HepG2 (cell line): ENCODE measurements around the gene GLRA1. TPM values are rescaled to one million over a fixed set of nuclear protein-coding genes. Genes with fewer than 3 reads are reported as not detected.

ENCODE experiments used
- ATAC-seq: fragments of 200-7000 bp; cut with Tn5 transposase; 3 replicates; pipeline ENCODE4 v1.9.1; 2020; ENCODE audit warnings: mild to moderate bottlenecking, moderate library complexity
- BruUV-seq: library from RNA; stranded (reverse); fragments of 400-500 nt; replicated peaks from 2 replicates; lab custom pipeline; 2021; lab: Mats Ljungman, UMichigan
- CTCF ChIA-PET: fragments of 300-600 bp; formaldehyde crosslinking; extraction: SDS; loops from one replicate; lab custom pipeline; 2021; ENCODE audit warnings: low total read pairs, inconsistent platforms, low intra/inter-chr PET ratio; lab: Yijun Ruan, JAX
- POLR2A ChIA-PET: fragments of 350-600 bp; sonication (Branson Sonifier 250); formaldehyde crosslinking; loops from one replicate; lab custom pipeline; 2020; ENCODE audit warnings: antibody characterized with exemption, inconsistent platforms; lab: Yijun Ruan, JAX
- DNase-seq: peaks from one replicate; pipeline ENCODE4 v3.0.0-alpha.2; 2015; ENCODE audit warnings: low spot score
- FAIRE-seq: peaks from 3 replicates; lab custom pipeline; 2011; peaks lifted over from hg19 to GRCh38; lab: Jason Lieb, UNC
- H2AFZ ChIP-seq: one replicate; pipeline ENCODE4 v1.6.1; 2011; ENCODE audit warnings: low read length, inconsistent platforms
- H3K27ac ChIP-seq: fragments of 300-600 bp; 3 replicates; pipeline ENCODE4 v1.8.0; 2011; ENCODE audit warnings: mixed run types, mild to moderate bottlenecking, mixed read lengths, low read length, inconsistent platforms; ENCODE audit not compliant: insufficient read depth; ENCODE audit errors: extremely low read length
- H3K27me3 ChIP-seq, 2 experiments: fragments of 200-600 bp in 1 of 2; 2 replicates in 1 of 2; 3 replicates in 1 of 2; pipeline versions ENCODE4 v1.6.0 to v1.8.0; 2011; ENCODE audit warnings: low read length in 2 of 2, mild to moderate bottlenecking in 2 of 2, moderate library complexity in 2 of 2, inconsistent platforms in 1 of 2; ENCODE audit not compliant: insufficient read depth in 2 of 2, control insufficient read depth in 1 of 2
- H3K36me3 ChIP-seq, 2 experiments: fragments of 200-600 bp in 1 of 2; replicated peaks in 1 of 2; 2 replicates in 1 of 2; 3 replicates in 1 of 2; pipeline versions ENCODE4 v1.5.1 to v1.8.0; 2011; ENCODE audit warnings: low read length in 2 of 2, inconsistent platforms in 1 of 2; ENCODE audit not compliant: insufficient read depth in 2 of 2, control insufficient read depth in 1 of 2
- H3K4me1 ChIP-seq: 2 replicates; pipeline ENCODE4 v1.5.1; 2012; ENCODE audit warnings: low read length, inconsistent platforms; ENCODE audit not compliant: insufficient read depth
- H3K4me2 ChIP-seq: 2 replicates; pipeline ENCODE4 v1.6.0; 2011; ENCODE audit warnings: low read depth, low read length, inconsistent platforms
- H3K4me3 ChIP-seq, 3 experiments: fragments of 200-600 bp in 1 of 3; sonication (generic), shearing (Covaris generic) in 1 of 3; replicated peaks in 1 of 3; 2 replicates each; pipeline ENCODE4 v1.5.1; 2011 to 2016; ENCODE audit warnings: low read length in 3 of 3, inconsistent platforms in 2 of 3, low read depth in 2 of 3, mild to moderate bottlenecking in 2 of 3, control low read depth in 1 of 3, mixed read lengths in 1 of 3; ENCODE audit not compliant: insufficient read depth in 1 of 3
- H3K79me2 ChIP-seq: one replicate; pipeline ENCODE4 v1.6.1; 2011; ENCODE audit warnings: low read length, inconsistent platforms; ENCODE audit not compliant: insufficient read depth
- H3K9ac ChIP-seq: 2 replicates; pipeline ENCODE4 v1.6.0; 2011; ENCODE audit warnings: mild to moderate bottlenecking, low read depth, low read length, inconsistent platforms; ENCODE audit not compliant: insufficient read depth
- H3K9me3 ChIP-seq: 2 replicates; pipeline ENCODE4 v1.5.1; 2012; ENCODE audit warnings: mild to moderate bottlenecking, low read length
- H4K20me1 ChIP-seq: 2 replicates; pipeline ENCODE4 v1.6.0; 2011; ENCODE audit warnings: inconsistent platforms, mild to moderate bottlenecking, low read length, moderate library complexity; ENCODE audit not compliant: insufficient read depth
- KDM3A ChIP-seq: IDR thresholded peaks from 2 replicates; pipeline ENCODE4 v1.6.1; 2018; ENCODE audit warnings: low read depth, missing compliant biosample characterization
- NR2F2 ChIP-seq: IDR thresholded peaks from 2 replicates; pipeline ENCODE4 v1.6.1; 2012; ENCODE audit warnings: low read depth, inconsistent platforms, borderline replicate concordance
- PCBP1 ChIP-seq: fragments of 200-400 bp; formaldehyde crosslinking; IDR thresholded peaks from 2 replicates; pipeline ENCODE4 v1.6.1; 2017; ENCODE audit warnings: mild to moderate bottlenecking, low read depth, low read length, borderline replicate concordance
- SYNCRIP ChIP-seq: fragments of 200-400 bp; formaldehyde crosslinking; IDR thresholded peaks from 2 replicates; pipeline ENCODE4 v1.6.1; 2018; ENCODE audit warnings: mild to moderate bottlenecking, low read depth, low read length; ENCODE audit not compliant: insufficient read depth
- USF2 ChIP-seq, 2 experiments: sonication (generic) in 1 of 2; formaldehyde crosslinking in 1 of 2; IDR thresholded peaks; 2 replicates each; pipeline versions ENCODE4 v1.5.1 to v1.6.1; 2011 to 2020; ENCODE audit warnings: borderline replicate concordance in 1 of 2, low read depth in 1 of 2, low read length in 1 of 2, mild to moderate bottlenecking in 1 of 2, missing genetic modification reagents in 1 of 2, moderate library complexity in 1 of 2
- ZFP62 ChIP-seq: sonication (generic); formaldehyde crosslinking; IDR thresholded peaks from 2 replicates; pipeline ENCODE4 v1.4.0; 2020; ENCODE audit warnings: missing genetic modification reagents
- ZFX ChIP-seq: sonication (generic); formaldehyde crosslinking; IDR thresholded peaks from 2 replicates; pipeline ENCODE4 v1.4.0; 2020; ENCODE audit warnings: mild to moderate bottlenecking, low read depth, missing genetic modification reagents, moderate library complexity
- ZNF503 ChIP-seq: sonication (generic); formaldehyde crosslinking; IDR thresholded peaks from 2 replicates; pipeline ENCODE4 v1.4.0; 2020; ENCODE audit warnings: missing genetic modification reagents
- in situ Hi-C: cut with HindIII; loops from 2 replicates; pipeline ENCODE4 v1.10.0; 2017; ENCODE audit warnings: low pct_unique_long_range_greater_than_20kb; ENCODE audit not compliant: extremely low pct_ligation_motif_present
- intact Hi-C: fragments of 100-400 bp; cut with micrococcal nuclease; formaldehyde crosslinking; loops from one replicate; pipeline ENCODE4 v1.10.0; 2022; ENCODE audit not compliant: unreplicated experiment
- polyA plus RNA-seq, 8 experiments: library from polyadenylated mRNA; depleted of rRNA in 3 of 8; stranded (reverse) in 7 of 8; unstranded in 1 of 8; fragments of >200 nt; fragmentation: Illumina TruSeq in 4 of 8; extraction: Trizol in 4 of 8; gene quantifications; 2 replicates each; pipeline versions ENCODE4 v1.2.1 to v1.2.3, GENCODE V29; 2011 to 2016; ENCODE audit warnings: low read depth in 4 of 8, missing spikeins in 1 of 8, mixed read lengths in 1 of 8; ENCODE audit not compliant: insufficient read depth in 1 of 8
- total RNA-seq, 5 experiments: library from RNA; depleted of rRNA; stranded (reverse); fragments of >200 nt; fragmentation: Illumina TruSeq; extraction: Trizol; gene quantifications; 2 replicates each; pipeline ENCODE4 v1.2.3, GENCODE V29; 2016; ENCODE audit warnings: low read depth in 1 of 5

The GLRA1 gene
- total and polyA plus RNA-seq, 2 of the 13 experiments (the other 11 are each of a cell fraction or from before 2014, with no cell fraction given): not detected

- Histone ChIP-seq H3K79me2 (no peaks in the 10 kb centered on the region), H3K4me3 (no peak overlapping the region), H2AFZ (no peak overlapping the region), H3K36me3 (no peaks in the 10 kb centered on the region), H3K27ac (no peak overlapping the region), H3K4me2 (no peak overlapping the region)
- no TSS peak for BruUV-seq
- POLR2A ChIA-PET: no interaction called here
- FAIRE-seq (no peak), DNase-seq (no peak)
- in situ Hi-C loops: no loop called here
- CTCF ChIA-PET: no interaction called here
- TF ChIP-seq ZFP62 (CRISPR knock-in tag) (no peak), SYNCRIP (no peak), ZFX (no peak), PCBP1 (no peak), ZNF503 (CRISPR knock-in tag) (no peak), NR2F2 (no peak), KDM3A (CRISPR knock-in tag) (no peak), USF2 (IDR thresholded peaks at IDR 0.05; ENCODE audit: low read depth, low read length) (no peak), USF2 (CRISPR knock-in tag; IDR thresholded peaks at IDR 0.05; ENCODE audit: borderline replicate concordance) (no peak)
- TF ChIP-seq, all 625 proteins: peak for 0
- no peak for ATAC-seq
- Histone ChIP-seq H3K4me1 (no peaks in the 10 kb centered on the region), H3K9ac (no peak overlapping the region), H3K27me3 (no peaks in the 10 kb centered on the region), H3K9me3 (no peaks in the 10 kb centered on the region), H4K20me1 (no peaks in the 10 kb centered on the region)
- intact Hi-C loops: no loop called here
These were observed 13.6 kb downstream of the GLRA1 start for GRCh38 chr5:151911011-151911410.
